Osteoblast (primary cell): ENCODE data around the gene TMEM256. TPM values are rescaled to one million over a fixed set of nuclear protein-coding genes. Genes with fewer than 3 reads are reported as not detected.

Experiments
- DNase-seq: peaks from one replicate; pipeline ENCODE4 v3.0.0; 2011; ENCODE audit warnings: low spot score, mixed read lengths; ENCODE audit not compliant: insufficient read length; ENCODE audit errors: missing footprints
- H2AFZ ChIP-seq: 2 replicates; pipeline ENCODE4 v1.6.0; 2011; ENCODE audit warnings: mild to moderate bottlenecking, low read length
- H3K27ac ChIP-seq: 2 replicates; pipeline ENCODE4 v1.5.1; 2011; ENCODE audit warnings: mild to moderate bottlenecking, low read depth, low read length, moderate library complexity
- H3K27me3 ChIP-seq: 2 replicates; pipeline ENCODE4 v1.6.0; 2012; ENCODE audit warnings: mild to moderate bottlenecking, control low read depth, inconsistent platforms, low read length, moderate library complexity; ENCODE audit not compliant: insufficient read depth
- H3K36me3 ChIP-seq: 2 replicates; pipeline ENCODE4 v1.5.1; 2011; ENCODE audit warnings: mild to moderate bottlenecking, low read length, control low read depth, moderate library complexity; ENCODE audit not compliant: insufficient read depth
- H3K4me1 ChIP-seq: 2 replicates; pipeline ENCODE4 v1.5.1; 2011; ENCODE audit warnings: mild to moderate bottlenecking, low read length, control low read depth, moderate library complexity; ENCODE audit not compliant: insufficient read depth
- H3K4me2 ChIP-seq: 2 replicates; pipeline ENCODE4 v1.6.0; 2011; ENCODE audit warnings: mild to moderate bottlenecking, low read length; ENCODE audit not compliant: insufficient read depth
- H3K4me3 ChIP-seq: fragments of 200-600 bp; sonication (generic); 3 replicates; pipeline ENCODE4 v1.5.1; 2012; ENCODE audit warnings: mild to moderate bottlenecking, low read length, inconsistent platforms; ENCODE audit not compliant: insufficient read depth
- H3K79me2 ChIP-seq: 2 replicates; pipeline ENCODE4 v1.6.0; 2012; ENCODE audit warnings: mild to moderate bottlenecking, low read length, control low read depth, inconsistent platforms; ENCODE audit not compliant: insufficient read depth
- H3K9me3 ChIP-seq: 2 replicates; pipeline ENCODE4 v1.5.1; 2011; ENCODE audit warnings: low read depth, low read length, control low read depth
- H4K20me1 ChIP-seq: 2 replicates; pipeline ENCODE4 v1.6.0; 2012; ENCODE audit warnings: mild to moderate bottlenecking, low read length, control low read depth; ENCODE audit not compliant: insufficient read depth
- CTCF ChIP-seq: IDR thresholded peaks from 2 replicates; pipeline ENCODE4 v1.5.1; 2011; ENCODE audit warnings: mild to moderate bottlenecking, low read depth, low read length, moderate library complexity; ENCODE audit errors: extremely low read depth
- total RNA-seq: library from RNA; depleted of rRNA; stranded (reverse); fragments of >200 nt; gene quantifications from 2 replicates; pipeline ENCODE4 v1.2.3, GENCODE V29; 2012

TMEM256 gene
- total RNA-seq, 1 donor: 59.4 TPM

GRCh38 chr17:7380321-7380720 is 23.6 kb downstream of the TMEM256 start:
- peak; percentile 91 for DNase-seq
- no peak overlapping the region for H3K27ac ChIP-seq
- H4K20me1 ChIP-seq: no peaks in the 10 kb centered on the region
- H3K4me3 ChIP-seq: no peak overlapping the region
- no peaks in the 10 kb centered on the region for H3K79me2 ChIP-seq
- TF ChIP-seq CTCF: no peak
- peaks cover 5% of the 10 kb centered on the region for H3K9me3 ChIP-seq
- peaks cover 48% of the 10 kb centered on the region for H3K27me3 ChIP-seq
- peak overlapping the region; percentile 39 for H3K4me2 ChIP-seq
- H2AFZ ChIP-seq: no peak overlapping the region
- peaks cover 3% of the 10 kb centered on the region for H3K4me1 ChIP-seq
- no peaks in the 10 kb centered on the region for H3K36me3 ChIP-seq

- Histone ChIP-seq H2AFZ (no peak overlapping the region), H3K9me3 (peaks cover 5% of the 10 kb centered on the region), H3K27ac (no peak overlapping the region), H3K27me3 (peaks cover 48% of the 10 kb centered on the region), H3K79me2 (no peaks in the 10 kb centered on the region), H3K36me3 (no peaks in the 10 kb centered on the region), H4K20me1 (no peaks in the 10 kb centered on the region), H3K4me1 (peaks cover 3% of the 10 kb centered on the region), H3K4me2 (no peak overlapping the region), H3K4me3 (no peak overlapping the region)
- peak; percentile 49 for DNase-seq
- no peak for TF ChIP-seq CTCF
These were observed 24.8 kb downstream of the TMEM256 start for GRCh38 chr17:7379134-7379533.

- Histone ChIP-seq H3K4me2 (no peak overlapping the region), H3K36me3 (no peaks in the 10 kb centered on the region), H3K4me3 (no peak overlapping the region), H2AFZ (no peak overlapping the region), H4K20me1 (no peaks in the 10 kb centered on the region), H3K79me2 (no peaks in the 10 kb centered on the region), H3K4me1 (no peaks in the 10 kb centered on the region), H3K9me3 (peaks cover 3% of the 10 kb centered on the region), H3K27ac (no peak overlapping the region), H3K27me3 (peaks cover 15% of the 10 kb centered on the region)
- TF ChIP-seq CTCF: no peak
- peak; percentile 37 for DNase-seq
These were observed 29.5 kb downstream of the TMEM256 start for GRCh38 chr17:7374353-7374752.

- Histone ChIP-seq H3K79me2 (no peaks in the 10 kb centered on the region), H3K9me3 (no peaks in the 10 kb centered on the region), H3K36me3 (no peaks in the 10 kb centered on the region), H3K4me1 (no peaks in the 10 kb centered on the region), H4K20me1 (no peaks in the 10 kb centered on the region), H3K4me2 (no peak overlapping the region), H3K27me3 (peaks cover 17% of the 10 kb centered on the region), H3K27ac (no peak overlapping the region), H2AFZ (no peak overlapping the region), H3K4me3 (no peak overlapping the region)
- DNase-seq: no peak
- TF ChIP-seq CTCF: no peak
These were observed 33.0 kb downstream of the TMEM256 start for GRCh38 chr17:7370853-7371252.
